Measurements from ENCODE around the gene ZFP62.
A peak's percentile ranks its signal among the peaks of the same experiment; 100 is the strongest.

ZFP62 gene

GRCh38 chr5:180868960-180869359 lies 7.9 kb upstream of the ZFP62 start:
- peak; percentile 69 for DNase-seq (ENCODE audit: low spot score)

- no peak for DNase-seq (ENCODE audit: low spot score)
These were observed 5.9 kb upstream of the ZFP62 start for GRCh38 chr5:180866985-180867384.

GRCh38 chr5:180865981-180866695 lies 5.1 kb upstream of the ZFP62 start:
- no peak for DNase-seq (ENCODE audit: low spot score)

GRCh38 chr5:180862645-180863044 lies 1.6 kb upstream of the ZFP62 start:
- no peak for DNase-seq (ENCODE audit: low spot score)

GRCh38 chr5:180860273-180860886 lies 696 bp downstream of the ZFP62 start:
- DNase-seq (ENCODE audit: low spot score): peak; percentile 22

GRCh38 chr5:180858586-180858985 lies 2.5 kb downstream of the ZFP62 start:
- DNase-seq (ENCODE audit: low spot score): no peak

- no peak for DNase-seq (ENCODE audit: low spot score)
These were observed 7.3 kb downstream of the ZFP62 start for GRCh38 chr5:180853848-180854176.

- no peak for DNase-seq (ENCODE audit: low spot score)
These were observed 7.8 kb downstream of the ZFP62 start for GRCh38 chr5:180853121-180853847.

GRCh38 chr5:180852495-180852894 lies 8.6 kb downstream of the ZFP62 start:
- DNase-seq (ENCODE audit: low spot score): no peak

GRCh38 chr5:180850434-180851078 lies 10.5 kb downstream of the ZFP62 start:
- no peak for DNase-seq (ENCODE audit: low spot score)

- no peak for DNase-seq (ENCODE audit: low spot score)
These were observed 11.2 kb downstream of the ZFP62 start for GRCh38 chr5:180849827-180850226.

GRCh38 chr5:180848878-180849277 lies 12.2 kb downstream of the ZFP62 start:
- DNase-seq (ENCODE audit: low spot score): no peak

- DNase-seq (ENCODE audit: low spot score): no peak
These were observed 12.8 kb downstream of the ZFP62 start for GRCh38 chr5:180848265-180848664.

- DNase-seq (ENCODE audit: low spot score): no peak
These were observed 14.1 kb downstream of the ZFP62 start for GRCh38 chr5:180847026-180847425.

- no peak for DNase-seq (ENCODE audit: low spot score)
These were observed 16.2 kb downstream of the ZFP62 start for GRCh38 chr5:180844858-180845257.

GRCh38 chr5:180844432-180844831 lies 16.6 kb downstream of the ZFP62 start:
- no peak for DNase-seq (ENCODE audit: low spot score)

GRCh38 chr5:180839935-180840334 lies 21.1 kb downstream of the ZFP62 start:
- DNase-seq (ENCODE audit: low spot score): no peak

GRCh38 chr5:180839227-180839626 lies 21.8 kb downstream of the ZFP62 start:
- DNase-seq (ENCODE audit: low spot score): no peak

GRCh38 chr5:180837478-180837877 lies 23.6 kb downstream of the ZFP62 start:
- no peak for DNase-seq (ENCODE audit: low spot score)

GRCh38 chr5:180832638-180833068 lies 28.4 kb downstream of the ZFP62 start:
- DNase-seq (ENCODE audit: low spot score): no peak

GRCh38 chr5:180831139-180832093 lies 29.7 kb downstream of the ZFP62 start:
- DNase-seq (ENCODE audit: low spot score): peak; percentile 92

Data from AG08396 (cell line).